ENCODE measurements around the gene ADAMTSL3. TPM values are rescaled to one million over a fixed set of nuclear protein-coding genes. Genes with fewer than 3 reads are reported as not detected.

The ADAMTSL3 gene
- total RNA-seq, 1 experiment from 2014 or later, result not detected

GRCh38 chr15:83978588-83978987, 324.7 kb downstream of the ADAMTSL3 start:
- no peak for DNase-seq (ENCODE audit: low read depth)

GRCh38 chr15:83980637-83981036, 326.7 kb downstream of the ADAMTSL3 start:
- DNase-seq (ENCODE audit: low read depth), result no peak

- no peak for DNase-seq (ENCODE audit: low read depth)
Measured at GRCh38 chr15:83982748-83983147, 328.8 kb downstream of the ADAMTSL3 start.

- DNase-seq (ENCODE audit: low read depth), result no peak
Measured at GRCh38 chr15:83983634-83984458, 329.9 kb downstream of the ADAMTSL3 start.

- DNase-seq (ENCODE audit: low read depth), result no peak
Measured at GRCh38 chr15:83984601-83985000, 330.7 kb downstream of the ADAMTSL3 start.

GRCh38 chr15:83991163-83991562, 337.2 kb downstream of the ADAMTSL3 start:
- no peak for DNase-seq (ENCODE audit: low read depth)

- DNase-seq (ENCODE audit: low read depth), result no peak
Measured at GRCh38 chr15:83992324-83993031, 338.6 kb downstream of the ADAMTSL3 start.

GRCh38 chr15:83993591-83993990, 339.7 kb downstream of the ADAMTSL3 start:
- no peak for DNase-seq (ENCODE audit: low read depth)

GRCh38 chr15:83998486-83998885, 344.6 kb downstream of the ADAMTSL3 start:
- no peak for DNase-seq (ENCODE audit: low read depth)

GRCh38 chr15:83999396-84000135, 345.6 kb downstream of the ADAMTSL3 start:
- DNase-seq (ENCODE audit: low read depth), result no peak

- no peak for DNase-seq (ENCODE audit: low read depth)
Measured at GRCh38 chr15:84001037-84001436, 347.1 kb downstream of the ADAMTSL3 start.

GRCh38 chr15:84001655-84002054, 347.7 kb downstream of the ADAMTSL3 start:
- DNase-seq (ENCODE audit: low read depth), result no peak

- DNase-seq (ENCODE audit: low read depth), result no peak
Measured at GRCh38 chr15:84003791-84004503, 350.0 kb downstream of the ADAMTSL3 start.

- no peak for DNase-seq (ENCODE audit: low read depth)
Measured at GRCh38 chr15:84006421-84006820, 352.5 kb downstream of the ADAMTSL3 start.

- no peak for DNase-seq (ENCODE audit: low read depth)
Measured at GRCh38 chr15:84009616-84010015, 355.7 kb downstream of the ADAMTSL3 start.

GRCh38 chr15:84010246-84010645, 356.3 kb downstream of the ADAMTSL3 start:
- no peak for DNase-seq (ENCODE audit: low read depth)

GRCh38 chr15:84016371-84016770, 362.4 kb downstream of the ADAMTSL3 start:
- no peak for DNase-seq (ENCODE audit: low read depth)

- DNase-seq (ENCODE audit: low read depth), result no peak
Measured at GRCh38 chr15:84022516-84022915, 368.6 kb downstream of the ADAMTSL3 start.

GRCh38 chr15:84023636-84024035, 369.7 kb downstream of the ADAMTSL3 start:
- peak; percentile 18 for DNase-seq (ENCODE audit: low read depth)

- DNase-seq (ENCODE audit: low read depth), result peak; percentile 7
Measured at GRCh38 chr15:84033793-84034553, 380.1 kb downstream of the ADAMTSL3 start.

All from M059J (cell line).